Measurements from ENCODE around the gene ARHGAP44. TPM values are rescaled to one million over a fixed set of nuclear protein-coding genes. Genes with fewer than 3 reads are reported as not detected.
"Not testable (repeated sequence)": the region's sequence is repeated elsewhere in the genome, so short reads cannot be mapped to it uniquely, and the experiment has no call there.

Gene ARHGAP44
- total and polyA plus RNA-seq, 4 donors = 12.1 to 37.5 (median 20.2) TPM

DNA sequence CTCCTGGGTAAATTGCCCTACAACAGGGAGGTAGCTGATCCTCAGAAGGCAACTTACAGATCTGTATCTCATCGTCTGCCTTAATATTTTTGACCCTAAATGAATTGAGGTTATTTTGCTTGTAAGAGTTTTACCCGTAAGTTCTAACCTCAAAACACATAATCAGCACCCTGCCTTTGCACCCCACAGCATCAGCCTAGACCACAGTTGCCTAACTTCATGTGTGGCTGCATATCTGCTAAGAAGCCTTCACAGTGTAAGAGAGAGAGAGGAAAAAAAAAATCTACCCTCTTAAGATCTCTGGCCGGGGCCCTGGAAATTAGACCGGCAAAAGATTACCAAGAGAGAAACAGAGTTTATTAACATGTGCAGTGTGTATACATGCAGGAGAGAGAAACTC, 76.9 kb downstream of the ARHGAP44 start:
- no peak for ATAC-seq (ENCODE audit: insufficient read depth, low FRiP score)
- TF ChIP-seq, protein P1, sequence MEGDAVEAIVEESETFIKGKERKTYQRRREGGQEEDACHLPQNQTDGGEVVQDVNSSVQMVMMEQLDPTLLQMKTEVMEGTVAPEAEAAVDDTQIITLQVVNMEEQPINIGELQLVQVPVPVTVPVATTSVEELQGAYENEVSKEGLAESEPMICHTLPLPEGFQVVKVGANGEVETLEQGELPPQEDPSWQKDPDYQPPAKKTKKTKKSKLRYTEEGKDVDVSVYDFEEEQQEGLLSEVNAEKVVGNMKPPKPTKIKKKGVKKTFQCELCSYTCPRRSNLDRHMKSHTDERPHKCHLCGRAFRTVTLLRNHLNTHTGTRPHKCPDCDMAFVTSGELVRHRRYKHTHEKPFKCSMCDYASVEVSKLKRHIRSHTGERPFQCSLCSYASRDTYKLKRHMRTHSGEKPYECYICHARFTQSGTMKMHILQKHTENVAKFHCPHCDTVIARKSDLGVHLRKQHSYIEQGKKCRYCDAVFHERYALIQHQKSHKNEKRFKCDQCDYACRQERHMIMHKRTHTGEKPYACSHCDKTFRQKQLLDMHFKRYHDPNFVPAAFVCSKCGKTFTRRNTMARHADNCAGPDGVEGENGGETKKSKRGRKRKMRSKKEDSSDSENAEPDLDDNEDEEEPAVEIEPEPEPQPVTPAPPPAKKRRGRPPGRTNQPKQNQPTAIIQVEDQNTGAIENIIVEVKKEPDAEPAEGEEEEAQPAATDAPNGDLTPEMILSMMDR (IDR thresholded peaks at IDR 0.05; ENCODE audit: control extremely low read depth, extremely low read depth) = no peak
- Histone ChIP-seq H3K27me3 (ENCODE audit: control insufficient read depth in 3 of 3, insufficient read depth in 3 of 3, low read length in 2 of 3) (no peaks in the 10 kb centered on the region), H3K9me3 (ENCODE audit: control insufficient read depth in 4 of 4, insufficient read depth in 3 of 4, low read length in 3 of 4) (no peaks in the 10 kb centered on the region), H3K4me3 (no peak overlapping the region), H3K9ac (ENCODE audit: insufficient read depth in 1 of 2, low read length in 2 of 2) (no peak overlapping the region), H3K4me1 (ENCODE audit: control insufficient read depth in 5 of 5, insufficient read depth in 5 of 5, low read length in 5 of 5) (no peaks in the 10 kb centered on the region), H3K27ac (ENCODE audit: low read depth in 1 of 2, low read length in 1 of 2) (no peak overlapping the region), H3K36me3 (ENCODE audit: control insufficient read depth in 4 of 4, insufficient read depth in 4 of 4, low read length in 4 of 4) (no peaks in the 10 kb centered on the region)
- DNase-seq = no peak
- WGBS, 2 donors = 77 to 82% methylated on average over 4 of the region's 4 CpGs

DNA sequence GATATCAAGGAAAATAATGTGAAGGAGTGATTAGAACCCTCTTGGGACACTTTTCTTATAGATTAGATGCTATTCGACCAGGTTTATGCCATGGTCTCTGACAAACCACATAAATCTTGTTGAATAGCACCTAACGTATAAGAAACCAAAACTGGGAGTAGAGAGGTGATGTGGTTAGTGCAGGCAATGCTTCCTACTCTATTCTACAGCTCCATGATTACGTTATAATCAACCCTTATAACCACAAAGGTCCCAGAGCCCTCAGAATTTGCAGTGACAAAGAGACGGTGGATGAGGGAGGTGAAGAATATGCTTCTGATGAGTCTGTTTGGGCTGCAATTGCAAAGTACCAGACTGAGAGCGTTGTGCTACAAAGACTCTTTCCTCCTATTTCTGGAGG, 78.4 kb downstream of the ARHGAP44 start:
- no peak for ATAC-seq (ENCODE audit: insufficient read depth, low FRiP score)
- no peak overlapping the region for H3K9ac ChIP-seq (ENCODE audit: insufficient read depth in 1 of 2, low read length in 2 of 2)
- TF ChIP-seq, protein P1 (IDR thresholded peaks at IDR 0.05; ENCODE audit: control extremely low read depth, extremely low read depth) = no peak
- no peaks in the 10 kb centered on the region for H3K4me1 ChIP-seq (ENCODE audit: control insufficient read depth in 5 of 5, insufficient read depth in 5 of 5, low read length in 5 of 5)
- peaks cover 0 to 5% (median 0%) of the 10 kb centered on the region in 4 donors for H3K9me3 ChIP-seq (ENCODE audit: control insufficient read depth in 4 of 4, insufficient read depth in 3 of 4, low read length in 3 of 4)
- WGBS, 2 donors = 79 to 84% methylated on average over 5 of the region's 5 CpGs
- H3K4me3 ChIP-seq = no peak overlapping the region
- DNase-seq = no peak
- H3K36me3 ChIP-seq (ENCODE audit: control insufficient read depth in 4 of 4, insufficient read depth in 4 of 4, low read length in 4 of 4) = no peaks in the 10 kb centered on the region
- H3K27ac ChIP-seq (ENCODE audit: low read depth in 1 of 2, low read length in 1 of 2) = no peak overlapping the region
- no peaks in the 10 kb centered on the region for H3K27me3 ChIP-seq (ENCODE audit: control insufficient read depth in 3 of 3, insufficient read depth in 3 of 3, low read length in 2 of 3)

DNA sequence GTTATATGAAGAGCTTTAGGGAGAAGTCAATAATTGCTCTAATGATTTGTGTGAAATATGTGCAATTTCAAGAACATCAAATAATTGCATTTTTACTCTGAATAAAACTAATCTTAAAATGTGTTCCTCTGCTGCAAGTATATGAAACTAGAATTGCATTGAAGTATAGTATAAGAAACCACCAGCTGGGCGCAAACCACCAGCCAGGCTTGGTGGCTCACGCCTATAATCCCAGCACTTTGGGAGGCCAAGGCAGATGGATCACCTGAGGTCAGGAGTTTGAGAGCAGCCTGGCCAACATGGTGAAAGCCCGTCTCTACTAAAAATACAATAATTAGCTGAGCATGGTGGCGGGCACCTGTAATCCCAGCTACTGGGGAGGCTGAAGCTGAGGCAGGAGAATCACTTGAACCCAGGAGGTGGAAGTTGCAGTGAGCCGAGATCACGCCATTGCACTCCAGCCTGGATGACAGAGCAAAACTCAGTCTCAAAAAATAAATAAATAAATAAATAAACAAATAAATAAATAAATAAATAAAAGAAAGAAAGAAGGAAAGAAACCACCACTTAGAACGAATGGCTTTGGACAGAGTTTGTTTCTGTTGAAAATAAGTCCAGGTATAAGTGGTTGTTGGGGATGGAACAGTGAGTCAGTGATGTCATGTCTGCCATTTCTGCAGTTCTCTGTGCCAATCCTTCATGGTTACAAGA, 84.3 kb downstream of the ARHGAP44 start:
- H3K9me3 ChIP-seq (ENCODE audit: control insufficient read depth in 4 of 4, insufficient read depth in 3 of 4, low read length in 3 of 4); H3K4me3 ChIP-seq; DNase-seq; ATAC-seq (ENCODE audit: insufficient read depth, low FRiP score); H3K27ac ChIP-seq (ENCODE audit: low read depth in 1 of 2, low read length in 1 of 2); H3K9ac ChIP-seq (ENCODE audit: insufficient read depth in 1 of 2, low read length in 2 of 2); H3K4me1 ChIP-seq (ENCODE audit: control insufficient read depth in 5 of 5, insufficient read depth in 5 of 5, low read length in 5 of 5); H3K36me3 ChIP-seq (ENCODE audit: control insufficient read depth in 4 of 4, insufficient read depth in 4 of 4, low read length in 4 of 4); H3K27me3 ChIP-seq (ENCODE audit: control insufficient read depth in 3 of 3, insufficient read depth in 3 of 3, low read length in 2 of 3): not testable (repeated sequence)
- WGBS, 2 donors = 91 to 94% methylated on average over 7 of the region's 7 CpGs

DNA sequence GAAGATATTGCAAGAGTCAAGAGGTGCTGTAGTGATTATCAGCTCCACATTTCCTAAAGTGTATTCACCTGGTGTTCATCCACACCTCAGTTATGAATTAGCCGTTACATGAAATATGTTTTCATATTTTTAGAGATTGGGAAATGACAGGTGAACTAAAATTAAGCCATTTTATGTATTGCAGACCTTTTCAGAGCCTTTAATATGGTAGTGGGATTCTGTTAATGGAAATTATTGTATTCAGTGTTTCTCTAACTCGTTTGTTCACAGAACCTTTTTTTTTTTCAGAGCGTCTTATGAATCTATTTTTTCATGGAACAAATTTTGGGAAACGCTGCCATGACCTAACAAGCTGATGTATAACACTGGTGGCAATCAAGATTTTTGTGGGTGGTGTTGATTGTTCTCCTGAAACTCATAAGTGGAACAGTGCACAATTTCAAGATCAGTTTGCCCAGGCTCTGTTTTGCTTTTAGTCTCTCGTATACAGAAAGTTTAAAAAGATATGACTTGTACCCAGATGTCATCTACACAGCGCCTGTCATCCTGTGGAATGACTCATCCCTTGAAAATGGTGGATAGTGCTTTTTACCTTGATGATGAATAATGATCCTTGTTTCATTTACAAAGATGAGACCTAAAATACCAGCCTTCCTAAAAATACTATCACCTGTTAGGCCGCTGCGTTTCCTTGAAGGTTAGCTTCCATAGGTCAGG, 88.8 kb downstream of the ARHGAP44 start:
- no peak overlapping the region for H3K9ac ChIP-seq (ENCODE audit: insufficient read depth in 1 of 2, low read length in 2 of 2)
- no peak for DNase-seq
- TF ChIP-seq, protein P1 (IDR thresholded peaks at IDR 0.05; ENCODE audit: control extremely low read depth, extremely low read depth) = no peak
- H3K27me3 ChIP-seq (ENCODE audit: control insufficient read depth in 3 of 3, insufficient read depth in 3 of 3, low read length in 2 of 3) = no peaks in the 10 kb centered on the region
- ATAC-seq (ENCODE audit: insufficient read depth, low FRiP score) = no peak
- no peaks in the 10 kb centered on the region for H3K36me3 ChIP-seq (ENCODE audit: control insufficient read depth in 4 of 4, insufficient read depth in 4 of 4, low read length in 4 of 4)
- H3K4me1 ChIP-seq (ENCODE audit: control insufficient read depth in 5 of 5, insufficient read depth in 5 of 5, low read length in 5 of 5) = no peaks in the 10 kb centered on the region
- H3K27ac ChIP-seq (ENCODE audit: low read depth in 1 of 2, low read length in 1 of 2) = no peak overlapping the region
- H3K9me3 ChIP-seq (ENCODE audit: control insufficient read depth in 4 of 4, insufficient read depth in 3 of 4, low read length in 3 of 4) = no peaks in the 10 kb centered on the region
- no peak overlapping the region for H3K4me3 ChIP-seq
- WGBS, 2 donors = 76 to 79% methylated on average over 8 of the region's 8 CpGs

DNA sequence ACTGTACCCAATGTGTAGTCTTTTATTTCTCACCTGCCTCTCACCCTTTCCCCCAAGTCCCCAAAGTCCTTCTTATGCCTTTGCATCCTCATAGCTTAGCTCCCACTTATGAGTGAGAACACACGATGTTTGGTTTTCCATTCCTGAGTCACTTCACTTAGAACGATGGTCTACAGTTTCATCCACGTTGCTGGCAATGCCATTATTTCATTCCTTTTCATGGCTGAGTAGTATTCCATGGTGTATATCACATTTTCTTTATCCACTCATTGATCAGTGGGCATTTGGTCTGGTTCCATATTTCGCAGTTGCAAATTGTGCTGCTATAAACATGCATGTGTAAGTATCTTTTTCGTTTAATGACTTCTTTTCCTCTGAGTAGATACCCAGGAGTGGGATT, 89.8 kb downstream of the ARHGAP44 start:
- DNase-seq; H3K4me1 ChIP-seq (ENCODE audit: control insufficient read depth in 5 of 5, insufficient read depth in 5 of 5, low read length in 5 of 5); H3K9ac ChIP-seq (ENCODE audit: insufficient read depth in 1 of 2, low read length in 2 of 2); H3K27me3 ChIP-seq (ENCODE audit: control insufficient read depth in 3 of 3, insufficient read depth in 3 of 3, low read length in 2 of 3); H3K36me3 ChIP-seq (ENCODE audit: control insufficient read depth in 4 of 4, insufficient read depth in 4 of 4, low read length in 4 of 4); ATAC-seq (ENCODE audit: insufficient read depth, low FRiP score); H3K9me3 ChIP-seq (ENCODE audit: control insufficient read depth in 4 of 4, insufficient read depth in 3 of 4, low read length in 3 of 4); H3K27ac ChIP-seq (ENCODE audit: low read depth in 1 of 2, low read length in 1 of 2); H3K4me3 ChIP-seq: not testable (repeated sequence)
- 87% methylated on average over 5 of the region's 5 CpGs for WGBS, 2 donors
